Large intestine (tissue), 3 donors: ENCODE results near the gene CLEC16A. TPM values are rescaled to one million over a fixed set of nuclear protein-coding genes. Genes with fewer than 3 reads are reported as not detected.

Experiments used
- DNase-seq, 2 donors: peaks; one replicate each; pipeline versions ENCODE4 v3.0.0 to v3.0.0-alpha.2; 2013
- H3K27ac ChIP-seq: one replicate; pipeline ENCODE4 v1.5.1; 2013; ENCODE audit warnings: low read length
- H3K27me3 ChIP-seq: 2 replicates; pipeline ENCODE4 v1.6.1; 2013; ENCODE audit warnings: low read length; ENCODE audit not compliant: control insufficient read depth, insufficient read depth
- H3K36me3 ChIP-seq: 2 replicates; pipeline ENCODE4 v1.6.1; 2013; ENCODE audit warnings: low read length; ENCODE audit not compliant: control insufficient read depth, insufficient read depth
- H3K4me1 ChIP-seq: one replicate; pipeline ENCODE4 v1.6.1; 2013; ENCODE audit warnings: low read length; ENCODE audit not compliant: control insufficient read depth, insufficient read depth
- H3K4me3 ChIP-seq: one replicate; pipeline ENCODE4 v1.5.1; 2013; ENCODE audit warnings: low read length
- H3K9me3 ChIP-seq: one replicate; pipeline ENCODE4 v1.6.1; 2013; ENCODE audit warnings: mild to moderate bottlenecking, low read depth, low read length, moderate library complexity; ENCODE audit not compliant: control insufficient read depth
- WGBS: methylation state at CpG from one replicate; pipeline ENCODE4 v1.1.5; 2013; ENCODE audit warnings: low lambda C conversion rate; ENCODE audit not compliant: insufficient coverage; 5-methylcytosine and 5-hydroxymethylcytosine counted together
- polyA plus RNA-seq: library from polyadenylated mRNA; unstranded; fragments of 120-200 nt; gene quantifications from one replicate; pipeline ENCODE4 v1.2.1, GENCODE V29; 2013

CLEC16A gene
- polyA plus RNA-seq, 1 donor = 13.2 TPM

DNA sequence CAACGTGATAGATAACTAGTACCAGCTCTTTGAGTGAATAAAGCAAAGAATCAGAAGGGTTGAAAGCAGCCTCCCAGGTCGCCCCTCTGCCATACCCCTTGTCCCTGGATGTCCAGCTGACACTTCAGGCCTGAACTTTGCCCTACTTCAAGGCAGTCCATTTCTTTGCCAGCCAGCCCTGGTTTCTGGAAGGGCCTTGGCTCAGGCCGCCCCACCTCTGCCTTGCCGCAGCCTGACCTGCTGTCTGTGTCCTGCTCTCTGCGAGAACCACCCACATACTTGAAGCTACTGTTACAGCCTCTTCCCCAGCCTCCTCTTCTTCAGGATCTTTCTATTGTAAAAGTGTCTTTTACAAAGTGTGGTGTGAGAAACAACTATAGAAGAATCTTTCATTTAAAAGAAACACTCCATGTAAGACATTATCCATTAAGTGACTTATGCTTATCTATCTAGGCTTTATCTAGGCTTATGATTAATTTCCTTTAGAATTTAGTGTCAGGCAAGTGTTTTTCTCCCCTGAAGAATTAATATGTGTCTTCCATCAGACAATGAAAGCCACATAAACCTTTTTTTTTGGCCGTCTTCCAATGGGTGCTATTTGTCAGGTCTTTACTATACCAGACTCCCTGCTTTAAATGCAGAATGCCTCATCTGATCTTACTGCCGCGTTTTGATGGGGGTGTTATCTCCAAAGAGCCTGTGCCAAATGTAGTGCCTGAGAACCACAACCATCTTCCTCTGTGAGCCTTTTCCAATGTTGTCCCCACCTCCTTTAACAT is 177.7 kb downstream of the CLEC16A start:
- no peak for DNase-seq
- no CpG with 5 or more reads among the region's 8 CpGs for WGBS
- H3K4me3 ChIP-seq = no peak overlapping the region
- no peaks in the 10 kb centered on the region for H3K9me3 ChIP-seq
- H3K27me3 ChIP-seq = no peaks in the 10 kb centered on the region
- no peaks in the 10 kb centered on the region for H3K4me1 ChIP-seq
- H3K36me3 ChIP-seq = peaks cover 32% of the 10 kb centered on the region
- H3K27ac ChIP-seq = no peak overlapping the region

DNA sequence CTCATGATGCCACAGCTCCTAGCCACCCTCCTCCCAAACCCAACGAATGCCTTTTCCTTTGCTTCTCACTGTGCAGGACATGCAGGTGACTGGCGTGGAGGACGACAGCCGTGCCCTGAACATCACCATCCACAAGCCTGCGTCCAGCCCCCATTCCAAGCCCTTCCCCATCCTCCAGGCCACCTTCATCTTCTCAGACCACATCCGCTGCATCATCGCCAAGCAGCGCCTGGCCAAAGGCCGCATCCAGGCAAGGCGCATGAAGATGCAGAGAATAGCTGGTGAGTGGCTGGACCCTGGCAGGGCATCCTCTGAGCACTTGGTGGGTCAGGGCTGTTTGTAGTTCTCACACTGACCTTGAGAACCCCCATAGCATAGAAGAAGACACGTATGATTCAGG is 179.3 kb downstream of the CLEC16A start:
- Histone ChIP-seq H3K4me3 (no peak overlapping the region), H3K36me3 (peaks cover 36% of the 10 kb centered on the region), H3K27ac (no peak overlapping the region), H3K27me3 (no peaks in the 10 kb centered on the region), H3K4me1 (peaks cover 6% of the 10 kb centered on the region), H3K9me3 (no peaks in the 10 kb centered on the region)
- WGBS = no CpG with 5 or more reads among the region's 11 CpGs
- no peak for DNase-seq

DNA sequence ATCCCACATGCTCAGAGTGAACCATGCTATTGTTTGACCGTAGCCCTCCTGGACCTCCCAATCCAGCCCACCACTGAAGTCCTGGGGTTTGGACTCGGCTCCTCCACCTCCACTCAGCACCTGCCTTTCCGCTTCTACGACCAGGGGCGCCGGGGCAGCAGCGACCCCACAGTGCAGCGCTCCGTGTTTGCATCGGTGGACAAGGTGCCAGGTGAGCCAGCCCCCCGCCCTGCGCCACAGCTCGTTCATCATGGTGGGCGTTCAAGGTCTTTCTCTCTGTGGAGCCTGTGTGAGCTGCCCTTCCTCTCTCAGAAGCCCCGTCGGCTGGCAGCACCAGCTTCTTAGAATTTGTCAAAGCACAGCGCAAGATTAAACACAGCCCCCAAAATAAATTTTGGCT is 181.6 kb downstream of the CLEC16A start:
- H3K27me3 ChIP-seq = no peaks in the 10 kb centered on the region
- no CpG with 5 or more reads among the region's 17 CpGs for WGBS
- DNase-seq = no peak
- H3K4me1 ChIP-seq = peaks cover 13% of the 10 kb centered on the region
- H3K27ac ChIP-seq = no peak overlapping the region
- peaks cover 36% of the 10 kb centered on the region for H3K36me3 ChIP-seq
- no peaks in the 10 kb centered on the region for H3K9me3 ChIP-seq
- no peak overlapping the region for H3K4me3 ChIP-seq

DNA sequence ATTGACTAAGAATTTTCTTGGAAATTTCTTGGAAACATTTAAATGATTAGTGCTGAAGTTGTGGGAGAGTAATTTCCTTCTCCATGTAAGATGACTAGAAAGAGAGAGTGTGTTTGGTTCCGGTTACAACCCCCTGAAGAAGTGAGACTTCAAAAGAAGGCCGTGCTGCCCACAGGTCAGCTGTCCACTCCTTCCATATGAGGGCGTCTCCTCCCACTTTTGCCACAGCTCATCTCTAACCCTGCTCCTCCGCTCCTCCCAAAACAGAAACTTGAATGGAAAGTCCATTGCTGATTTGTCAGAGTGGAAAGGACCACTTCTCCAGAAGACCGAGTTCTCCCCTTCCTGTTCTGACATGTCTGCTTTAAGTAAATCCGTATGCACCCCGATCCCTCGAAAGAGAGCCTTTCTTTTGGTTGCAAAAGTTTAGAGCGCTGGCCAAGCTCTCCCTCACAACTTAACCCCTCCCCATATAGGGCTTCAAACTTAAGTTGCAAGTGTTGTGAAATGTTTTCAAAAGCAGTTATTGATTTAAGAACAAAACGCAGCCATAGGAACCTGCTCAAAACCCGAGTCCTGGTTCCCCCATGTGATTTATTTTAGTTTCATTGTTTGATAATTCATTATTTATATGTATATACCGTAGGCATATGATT is 182.2 kb downstream of the CLEC16A start:
- Histone ChIP-seq H3K27me3 (no peaks in the 10 kb centered on the region), H3K9me3 (no peaks in the 10 kb centered on the region), H3K4me3 (no peak overlapping the region), H3K4me1 (peaks cover 19% of the 10 kb centered on the region), H3K36me3 (peaks cover 33% of the 10 kb centered on the region), H3K27ac (no peak overlapping the region)
- DNase-seq = no peak
- 100% methylated on average over 2 of the region's 12 CpGs for WGBS

DNA sequence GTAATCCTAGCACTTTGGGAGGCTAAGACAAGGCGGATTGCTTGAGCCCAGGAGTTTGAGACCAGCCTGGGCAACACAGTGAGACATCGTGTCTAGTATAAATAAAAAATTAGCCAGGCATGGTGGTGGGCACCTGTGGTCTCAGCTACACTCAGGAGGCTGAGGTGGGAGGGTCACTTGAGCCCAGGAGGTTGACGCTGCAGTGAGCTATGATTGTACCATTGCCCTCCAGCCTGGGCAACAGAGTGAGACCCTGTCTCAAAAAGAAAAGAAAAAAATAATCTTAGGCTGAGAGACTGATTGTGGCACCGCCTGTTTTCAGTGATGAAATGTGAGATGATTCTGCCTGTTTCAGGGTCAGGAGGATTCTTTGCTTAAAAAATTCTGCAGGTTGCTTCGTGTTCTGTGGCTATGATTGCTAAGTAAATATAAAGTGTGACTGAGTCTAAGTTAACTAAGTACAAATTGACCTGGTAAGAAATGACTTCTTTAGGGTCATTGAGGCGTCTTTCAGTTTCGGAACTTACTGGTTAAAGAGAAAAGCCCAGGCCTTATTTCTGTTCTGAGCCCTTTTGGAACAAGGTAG is 183.3 kb downstream of the CLEC16A start:
- H3K4me3 ChIP-seq = no peak overlapping the region
- no peak for DNase-seq
- peak overlapping the region; percentile 68 for H3K27ac ChIP-seq
- H3K27me3 ChIP-seq = no peaks in the 10 kb centered on the region
- H3K9me3 ChIP-seq = no peaks in the 10 kb centered on the region
- peaks cover 33% of the 10 kb centered on the region for H3K36me3 ChIP-seq
- WGBS = no CpG with 5 or more reads among the region's 7 CpGs
- peaks cover 22% of the 10 kb centered on the region for H3K4me1 ChIP-seq

DNA sequence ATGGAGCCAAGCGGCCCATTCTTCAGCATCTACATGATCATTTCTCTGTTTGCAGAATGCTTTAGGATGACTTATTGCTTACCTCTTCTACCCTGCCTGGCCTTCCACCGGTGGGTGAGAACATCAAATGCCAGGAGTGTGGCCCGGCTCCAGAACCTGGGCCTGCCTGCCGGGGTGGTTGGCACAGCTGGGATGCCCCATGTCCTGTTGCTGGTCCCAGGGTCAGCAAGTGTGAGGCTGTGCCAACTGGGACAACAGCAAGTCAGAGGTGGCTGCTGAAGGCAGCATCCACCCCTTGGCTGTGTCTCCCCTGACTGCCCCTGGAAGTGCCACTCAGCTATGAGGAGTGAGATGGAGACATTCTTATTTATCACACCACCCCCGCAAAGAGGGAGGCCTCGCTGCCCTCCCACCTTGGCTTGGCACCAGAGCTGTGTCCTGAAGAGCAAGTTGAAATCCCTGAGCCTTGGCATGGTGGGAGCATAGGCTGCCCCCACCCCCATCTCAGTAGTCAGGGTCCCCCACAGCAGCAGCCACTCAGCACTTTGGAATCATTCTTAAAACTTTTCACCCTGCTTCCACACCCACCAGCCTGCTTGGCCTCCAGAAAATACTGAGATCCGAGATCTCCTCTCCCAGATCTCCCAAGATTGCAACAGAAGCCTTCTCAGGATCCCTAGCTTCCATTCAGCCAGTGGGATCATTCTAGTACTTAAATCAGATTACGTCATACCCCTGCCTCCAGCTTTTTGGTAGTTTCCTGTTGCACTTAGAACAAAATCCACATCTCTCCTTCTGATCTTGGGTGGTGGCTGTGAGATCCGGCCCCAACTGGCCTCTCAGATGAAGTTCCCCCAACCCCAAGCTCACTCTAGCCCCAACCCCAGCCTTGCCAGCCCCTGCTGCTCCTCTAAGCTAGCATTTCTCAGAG is 184.1 kb downstream of the CLEC16A start:
- no peaks in the 10 kb centered on the region for H3K27me3 ChIP-seq
- peak; percentile 33 for DNase-seq
- no peaks in the 10 kb centered on the region for H3K9me3 ChIP-seq
- no peak overlapping the region for H3K4me3 ChIP-seq
- WGBS = no CpG with 5 or more reads among the region's 9 CpGs
- H3K4me1 ChIP-seq = peaks cover 29% of the 10 kb centered on the region
- peaks cover 30% of the 10 kb centered on the region for H3K36me3 ChIP-seq
- H3K27ac ChIP-seq = peak overlapping the region; percentile 68

DNA sequence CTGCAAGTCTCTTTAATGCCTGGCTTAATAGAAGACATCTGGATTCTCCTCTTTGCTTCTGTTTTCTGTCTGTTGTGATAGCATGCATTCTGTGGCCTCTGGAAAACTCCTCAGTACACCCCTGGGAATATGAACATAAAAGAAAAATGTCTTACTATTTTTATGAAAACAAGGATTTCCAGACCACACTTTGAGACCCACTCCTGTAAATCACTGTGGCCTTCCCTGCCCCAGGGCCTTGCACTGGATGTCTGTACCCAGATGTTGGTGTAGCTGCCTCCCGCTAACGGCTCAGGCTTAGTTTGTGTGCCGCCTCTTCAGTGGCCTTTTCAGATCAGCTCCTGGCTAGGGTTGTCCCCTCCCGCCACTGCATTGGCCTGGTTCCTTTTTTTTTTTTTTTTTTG is 185.0 kb downstream of the CLEC16A start:
- no peaks in the 10 kb centered on the region for H3K27me3 ChIP-seq
- DNase-seq = no peak
- H3K27ac ChIP-seq = peak overlapping the region; percentile 29
- H3K9me3 ChIP-seq = no peaks in the 10 kb centered on the region
- H3K4me1 ChIP-seq = peaks cover 33% of the 10 kb centered on the region
- peaks cover 20% of the 10 kb centered on the region for H3K36me3 ChIP-seq
- no CpG with 5 or more reads among the region's 4 CpGs for WGBS
- no peak overlapping the region for H3K4me3 ChIP-seq

DNA sequence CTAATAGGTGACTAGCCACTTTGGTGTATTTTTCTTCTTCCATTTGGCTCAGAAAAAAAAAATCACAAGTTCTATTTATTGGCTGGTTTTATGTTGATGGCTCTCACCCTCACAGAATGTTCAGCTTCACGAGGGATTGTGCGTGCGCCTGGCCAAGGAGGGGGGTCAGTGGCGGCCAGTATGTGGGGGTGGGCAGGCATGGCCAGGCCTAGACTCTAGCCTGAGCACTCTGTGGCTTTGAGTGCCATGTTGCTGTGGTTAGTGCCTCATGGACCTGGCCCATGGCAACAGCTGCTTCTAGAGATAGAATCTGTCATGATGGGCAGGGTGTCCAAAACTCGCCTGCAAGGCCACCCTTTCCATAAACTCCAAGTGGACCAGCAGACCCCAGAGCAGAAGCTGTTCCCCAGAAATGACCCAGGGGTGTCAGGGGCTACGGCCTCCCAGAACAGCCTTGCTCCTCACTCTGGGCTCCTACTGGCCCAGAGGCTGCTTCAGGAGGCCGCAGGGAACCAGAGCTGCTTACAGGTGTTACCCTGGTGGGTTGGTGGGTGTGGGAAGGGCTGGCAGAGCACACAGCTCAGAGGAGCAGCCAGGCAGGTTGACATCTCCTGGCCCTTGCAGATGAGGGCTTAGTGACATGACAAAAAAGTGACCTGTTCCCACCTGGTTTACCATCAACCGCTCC is 186.8 kb downstream of the CLEC16A start:
- Histone ChIP-seq H3K9me3 (no peaks in the 10 kb centered on the region), H3K36me3 (peaks cover 11% of the 10 kb centered on the region), H3K27me3 (no peaks in the 10 kb centered on the region), H3K4me3 (no peak overlapping the region), H3K4me1 (peaks cover 33% of the 10 kb centered on the region), H3K27ac (no peak overlapping the region)
- DNase-seq = no peak
- WGBS = no CpG with 5 or more reads among the region's 8 CpGs

DNA sequence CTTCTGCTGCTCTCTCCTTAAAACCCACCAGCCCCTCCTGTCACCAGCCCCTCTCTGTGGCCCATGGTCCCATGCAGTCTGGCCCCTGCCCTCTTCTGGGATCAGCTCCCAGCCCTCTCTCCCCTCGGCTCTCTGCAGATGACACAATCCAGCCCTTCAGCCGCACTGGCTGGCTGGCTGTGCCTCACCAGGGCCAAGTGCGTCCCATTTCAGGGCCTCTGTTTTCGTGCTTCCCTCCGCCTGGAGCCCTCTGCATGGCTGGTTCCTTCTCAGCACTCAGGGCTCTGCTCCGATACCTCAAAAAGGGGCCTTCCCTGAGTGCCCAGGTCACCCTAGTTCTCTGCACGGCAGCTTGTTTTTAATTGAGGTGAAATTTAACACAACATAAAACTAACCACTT is 187.3 kb downstream of the CLEC16A start:
- peaks cover 33% of the 10 kb centered on the region for H3K4me1 ChIP-seq
- no peak overlapping the region for H3K27ac ChIP-seq
- DNase-seq = no peak
- H3K27me3 ChIP-seq = no peaks in the 10 kb centered on the region
- 80% methylated on average over 1 of the region's 7 CpGs for WGBS
- H3K36me3 ChIP-seq = peaks cover 8% of the 10 kb centered on the region
- H3K9me3 ChIP-seq = no peaks in the 10 kb centered on the region
- no peak overlapping the region for H3K4me3 ChIP-seq
